Stimulated activated CD4-positive, alpha-beta T cell treated with anti-CD3 and anti-CD28 coated beads, Interleukin-1b, Interleukin-23, amount 100 ng/mL, for 1 hour (primary cell): ENCODE results near the gene RBP5.

ENCODE experiments used
- DNase-seq, 2 donors: peaks; one replicate each; pipeline ENCODE4 v3.0.0-alpha.2; 2020; ENCODE audit warnings: low read depth in 2 of 2

RBP5 gene

GRCh38 chr12:7073946-7074345, 54.7 kb downstream of the RBP5 start:
- DNase-seq = no peak
